ENCODE measurements around the gene PSMD4. TPM values are rescaled to one million over a fixed set of nuclear protein-coding genes. Genes with fewer than 3 reads are reported as not detected.

The PSMD4 gene
- total and polyA plus RNA-seq, 2 donors (not counting 1 experiment from before 2014, with no cell fraction given), result 136 to 142 TPM

DNA sequence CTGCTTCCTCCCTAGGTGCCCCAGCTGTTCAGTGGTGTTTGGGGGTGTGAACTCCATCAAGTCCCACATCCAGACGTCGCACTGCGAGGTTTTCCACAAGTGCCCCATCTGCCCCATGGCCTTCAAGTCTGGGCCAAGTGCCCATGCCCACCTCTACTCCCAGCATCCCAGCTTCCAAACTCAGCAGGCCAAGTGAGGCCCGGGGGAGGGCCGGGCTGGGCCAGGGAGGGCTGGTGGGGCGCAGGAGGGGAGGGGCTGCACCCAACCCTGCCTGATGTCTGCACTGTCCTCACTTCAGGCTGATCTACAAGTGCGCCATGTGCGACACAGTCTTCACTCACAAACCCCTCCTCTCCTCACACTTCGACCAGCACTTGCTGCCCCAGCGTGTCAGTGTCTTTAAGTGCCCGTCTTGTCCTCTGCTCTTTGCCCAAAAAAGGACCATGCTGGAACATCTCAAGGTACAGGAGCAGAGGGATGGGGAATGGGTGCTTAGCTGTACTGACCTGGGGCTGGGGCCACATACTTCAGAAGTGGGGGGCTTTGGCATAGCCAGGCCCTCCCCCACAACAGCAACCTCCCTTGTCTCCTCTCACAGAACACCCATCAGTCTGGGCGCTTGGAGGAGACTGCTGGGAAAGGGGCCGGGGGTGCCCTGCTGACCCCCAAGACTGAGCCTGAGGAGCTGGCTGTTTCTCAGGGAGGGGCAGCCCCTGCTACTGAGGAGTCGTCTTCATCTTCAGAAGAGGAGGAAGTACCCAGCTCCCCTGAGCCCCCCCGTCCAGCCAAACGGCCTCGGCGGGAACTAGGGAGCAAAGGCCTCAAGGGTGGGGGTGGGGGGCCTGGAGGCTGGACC, 34.8 kb downstream of the PSMD4 start:
- peaks cover 50% of the 10 kb centered on the region for H3K79me2 ChIP-seq (ENCODE audit: control insufficient read depth, insufficient read depth, low read length)
- no peak overlapping the region for H3K4me2 ChIP-seq (replicated peaks; ENCODE audit: low read depth, low read length, poor library complexity, severe bottlenecking)
- H3K4me1 ChIP-seq (ENCODE audit: control insufficient read depth in 2 of 2, insufficient read depth in 2 of 2, low read length in 2 of 2), result peaks cover 0 to 6% of the 10 kb centered on the region in 2 donors
- H3K27ac ChIP-seq (ENCODE audit: low read length in 2 of 2), result no peak overlapping the region
- Mint-ChIP-seq H3K9me3 (ENCODE audit: insufficient read depth) (no peaks in the 10 kb centered on the region), H3K27ac (peak overlapping the region; percentile 53), H3K4me1 (peaks cover 28% of the 10 kb centered on the region), H3K4me3 (no peak overlapping the region), H3K27me3 (no peaks in the 10 kb centered on the region)
- ATAC-seq (ENCODE audit: low read depth), result no peak
- 79% methylated on average over 8 of the region's 18 CpGs for whole genome bisulfite sequencing (ENCODE audit: insufficient coverage)
- no peak for TF ChIP-seq EZH2 (IDR thresholded peaks at IDR 0.05; ENCODE audit: borderline replicate concordance, insufficient read depth, low read depth, low read length, poor library complexity, severe bottlenecking)
- H3K27me3 ChIP-seq (replicated peaks in 1 of 4; ENCODE audit: control extremely low read depth in 1 of 4, control insufficient read depth in 3 of 4, insufficient read depth in 4 of 4, low read length in 3 of 4), result no peaks in the 10 kb centered on the region
- H3K36me3 ChIP-seq (replicated peaks in 1 of 2; ENCODE audit: control extremely low read depth in 1 of 2, control insufficient read depth in 1 of 2, extremely low read depth in 1 of 2, insufficient read depth in 2 of 2, low read length in 1 of 2), result peaks cover 1 to 85% of the 10 kb centered on the region in 2 experiments
- no peak overlapping the region for H3K4me3 ChIP-seq (ENCODE audit: control extremely low read depth in 1 of 5, extremely low read depth in 1 of 5, insufficient read depth in 1 of 5, low read depth in 2 of 5, low read length in 4 of 5)
- H3K9me3 ChIP-seq (ENCODE audit: control extremely low read depth in 1 of 3, control insufficient read depth in 2 of 3, insufficient read depth in 1 of 3, low read length in 2 of 3), result no peaks in the 10 kb centered on the region
- POLR2A ChIA-PET, result no interaction called here
- CTCF ChIA-PET, result no interaction called here
- intact Hi-C loops (cut with micrococcal nuclease), result no loop called here
- no peak for DNase-seq
- no peak overlapping the region for H2AFZ ChIP-seq (ENCODE audit: insufficient read depth, low read depth, low read length, poor library complexity, severe bottlenecking)
- H4K20me1 ChIP-seq (ENCODE audit: control insufficient read depth, insufficient read depth, low read length, poor library complexity, severe bottlenecking), result peaks cover 67% of the 10 kb centered on the region
- H3K9ac ChIP-seq (ENCODE audit: low read length), result no peak overlapping the region

GRCh38 chr1:151289991-151290708, 35.6 kb downstream of the PSMD4 start:
- TF ChIP-seq EZH2 (IDR thresholded peaks at IDR 0.05; ENCODE audit: borderline replicate concordance, insufficient read depth, low read depth, low read length, poor library complexity, severe bottlenecking) (no peak), CTCF (IDR thresholded peaks at IDR 0.05) (no peak)
- Histone ChIP-seq H3K4me1 (ENCODE audit: control insufficient read depth in 2 of 2, insufficient read depth in 2 of 2, low read length in 2 of 2) (peaks cover 0 to 4% of the 10 kb centered on the region in 2 donors), H3K4me2 (replicated peaks; ENCODE audit: low read depth, low read length, poor library complexity, severe bottlenecking) (no peak overlapping the region), H3K4me3 (ENCODE audit: control extremely low read depth in 1 of 5, extremely low read depth in 1 of 5, insufficient read depth in 1 of 5, low read depth in 2 of 5, low read length in 4 of 5) (no peak overlapping the region), H3K79me2 (ENCODE audit: control insufficient read depth, insufficient read depth, low read length) (peaks cover 42% of the 10 kb centered on the region), H3K9me3 (ENCODE audit: control extremely low read depth in 1 of 3, control insufficient read depth in 2 of 3, insufficient read depth in 1 of 3, low read length in 2 of 3) (no peaks in the 10 kb centered on the region), H3K27me3 (replicated peaks in 1 of 4; ENCODE audit: control extremely low read depth in 1 of 4, control insufficient read depth in 3 of 4, insufficient read depth in 4 of 4, low read length in 3 of 4) (no peaks in the 10 kb centered on the region), H3K36me3 (replicated peaks in 1 of 2; ENCODE audit: control extremely low read depth in 1 of 2, control insufficient read depth in 1 of 2, extremely low read depth in 1 of 2, insufficient read depth in 2 of 2, low read length in 1 of 2) (peaks cover 0 to 91% of the 10 kb centered on the region in 2 experiments), H4K20me1 (ENCODE audit: control insufficient read depth, insufficient read depth, low read length, poor library complexity, severe bottlenecking) (peaks cover 63% of the 10 kb centered on the region), H2AFZ (ENCODE audit: insufficient read depth, low read depth, low read length, poor library complexity, severe bottlenecking) (no peak overlapping the region), H3K9ac (ENCODE audit: low read length) (no peak overlapping the region), H3K27ac (ENCODE audit: low read length in 2 of 2) (no peak overlapping the region)
- intact Hi-C loops (cut with micrococcal nuclease), result no loop called here
- Mint-ChIP-seq H3K4me3 (no peak overlapping the region), H3K27ac (peak overlapping the region; percentile 65), H3K4me1 (peaks cover 23% of the 10 kb centered on the region), H3K9me3 (ENCODE audit: insufficient read depth) (no peaks in the 10 kb centered on the region), H3K27me3 (no peaks in the 10 kb centered on the region)
- ChIA-PET CTCF (no interaction called here), POLR2A (interaction anchor here (0.6 kb wide), 1 partner anchor 1162 kb away, joined by 3 read pairs; no protein-coding TSS in a partner anchor)
- ATAC-seq (ENCODE audit: low read depth) (no peak), DNase-seq (peak; percentile 27)
- WGBS (ENCODE audit: insufficient coverage), result 94% methylated on average over 21 of the region's 21 CpGs

Measured in B cell (primary cell).